ENCODE results near the gene MBD3L1. TPM values are rescaled to one million over a fixed set of nuclear protein-coding genes. Genes with fewer than 3 reads are reported as not detected.

MBD3L1 gene
- total and polyA plus RNA-seq, 9 of the 15 experiments (the other 6 are each of a cell fraction or from before 2014, with no cell fraction given): not detected

DNA sequence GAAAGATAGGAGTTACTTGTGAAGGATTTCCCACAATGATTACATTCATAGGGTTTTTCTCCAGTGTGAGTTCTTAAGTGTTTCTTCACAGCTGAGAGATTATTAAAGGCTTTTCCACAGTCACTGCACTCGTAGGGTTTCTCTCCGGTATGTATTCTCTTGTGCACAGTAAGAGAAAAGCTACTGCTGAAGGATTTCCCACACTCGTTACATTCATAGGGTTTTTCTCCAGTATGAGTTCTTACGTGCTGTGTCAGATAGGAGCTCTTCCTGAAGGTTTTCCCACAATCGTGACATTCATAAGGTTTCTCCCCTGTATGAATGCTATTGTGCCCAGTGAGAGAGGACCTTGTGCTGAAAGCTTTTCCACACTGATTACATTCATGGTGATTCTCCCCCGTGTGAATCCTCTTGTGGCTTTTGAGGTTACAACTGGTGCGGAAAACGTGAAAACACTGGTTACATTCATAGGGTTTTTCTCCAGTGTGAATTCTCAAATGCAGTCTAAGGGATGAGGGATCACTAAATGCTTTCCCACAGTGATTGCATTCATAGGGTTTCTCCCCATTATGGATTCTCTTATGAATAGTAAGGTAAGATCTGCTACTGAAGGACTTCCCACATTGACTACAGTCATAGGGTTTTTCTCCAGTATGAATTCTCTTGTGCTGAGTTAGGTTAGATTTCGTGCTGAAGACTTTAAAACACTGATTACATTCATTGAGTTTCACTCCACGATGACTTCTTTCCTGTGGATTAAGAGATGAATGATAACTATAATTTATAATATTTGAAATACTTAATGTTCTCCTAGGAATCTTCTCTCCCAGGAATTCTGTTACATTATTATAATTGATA, 20.6 kb upstream of the MBD3L1 start (continued):
- no peak for TF ChIP-seq ZC3H11A (IDR thresholded peaks at IDR 0.05; ENCODE audit: low read depth, low read length)
- no peak for TF ChIP-seq NCOR1 (IDR thresholded peaks at IDR 0.05)
- TF ChIP-seq GATA2 (CRISPR knock-in tag; IDR thresholded peaks at IDR 0.05): no peak
- TF ChIP-seq KLF10 (CRISPR knock-in tag; IDR thresholded peaks at IDR 0.05): no peak
- no peak for TF ChIP-seq CREB3 (tag; conservative IDR thresholded peaks at IDR 0.05; ENCODE audit: low read depth)
- TF ChIP-seq COPS2 (conservative IDR thresholded peaks at IDR 0.05): no peak
- no peak for TF ChIP-seq SFPQ (IDR thresholded peaks at IDR 0.05; ENCODE audit: low read depth, low read length)
- TF ChIP-seq ZNF707 (CRISPR knock-in tag; conservative IDR thresholded peaks at IDR 0.05): no peak
- peak; percentile 67; the same call in 1 of the 2 replicates for TF ChIP-seq ZNF280B (CRISPR knock-in tag; IDR thresholded peaks at IDR 0.05)
- TF ChIP-seq, protein P1, sequence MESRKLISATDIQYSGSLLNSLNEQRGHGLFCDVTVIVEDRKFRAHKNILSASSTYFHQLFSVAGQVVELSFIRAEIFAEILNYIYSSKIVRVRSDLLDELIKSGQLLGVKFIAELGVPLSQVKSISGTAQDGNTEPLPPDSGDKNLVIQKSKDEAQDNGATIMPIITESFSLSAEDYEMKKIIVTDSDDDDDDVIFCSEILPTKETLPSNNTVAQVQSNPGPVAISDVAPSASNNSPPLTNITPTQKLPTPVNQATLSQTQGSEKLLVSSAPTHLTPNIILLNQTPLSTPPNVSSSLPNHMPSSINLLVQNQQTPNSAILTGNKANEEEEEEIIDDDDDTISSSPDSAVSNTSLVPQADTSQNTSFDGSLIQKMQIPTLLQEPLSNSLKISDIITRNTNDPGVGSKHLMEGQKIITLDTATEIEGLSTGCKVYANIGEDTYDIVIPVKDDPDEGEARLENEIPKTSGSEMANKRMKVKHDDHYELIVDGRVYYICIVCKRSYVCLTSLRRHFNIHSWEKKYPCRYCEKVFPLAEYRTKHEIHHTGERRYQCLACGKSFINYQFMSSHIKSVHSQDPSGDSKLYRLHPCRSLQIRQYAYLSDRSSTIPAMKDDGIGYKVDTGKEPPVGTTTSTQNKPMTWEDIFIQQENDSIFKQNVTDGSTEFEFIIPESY (CRISPR knock-in tag; IDR thresholded peaks at IDR 0.05): no peak
- no peak for TF ChIP-seq ZNF3 (CRISPR knock-in tag; IDR thresholded peaks at IDR 0.05)
- TF ChIP-seq NFRKB (IDR thresholded peaks at IDR 0.05; ENCODE audit: low read depth): 0 out of 2 replicates have a peak, but pooled peaks have one; percentile 35
- 0 out of 2 replicates have a peak, but pooled peaks have one; percentile 59 for TF ChIP-seq ZNF445 (CRISPR knock-in tag; IDR thresholded peaks at IDR 0.05; ENCODE audit: low read depth)
- no peak for TF ChIP-seq ZNF583 (CRISPR knock-in tag; IDR thresholded peaks at IDR 0.05)
- TF ChIP-seq STAT5B (CRISPR knock-in tag; IDR thresholded peaks at IDR 0.05): no peak
- no peak for TF ChIP-seq KAT7 (CRISPR knock-in tag; IDR thresholded peaks at IDR 0.05; ENCODE audit: borderline replicate concordance)
- no peak for TF ChIP-seq TGIF2 (CRISPR knock-in tag; IDR thresholded peaks at IDR 0.05)
- TF ChIP-seq, protein P2, sequence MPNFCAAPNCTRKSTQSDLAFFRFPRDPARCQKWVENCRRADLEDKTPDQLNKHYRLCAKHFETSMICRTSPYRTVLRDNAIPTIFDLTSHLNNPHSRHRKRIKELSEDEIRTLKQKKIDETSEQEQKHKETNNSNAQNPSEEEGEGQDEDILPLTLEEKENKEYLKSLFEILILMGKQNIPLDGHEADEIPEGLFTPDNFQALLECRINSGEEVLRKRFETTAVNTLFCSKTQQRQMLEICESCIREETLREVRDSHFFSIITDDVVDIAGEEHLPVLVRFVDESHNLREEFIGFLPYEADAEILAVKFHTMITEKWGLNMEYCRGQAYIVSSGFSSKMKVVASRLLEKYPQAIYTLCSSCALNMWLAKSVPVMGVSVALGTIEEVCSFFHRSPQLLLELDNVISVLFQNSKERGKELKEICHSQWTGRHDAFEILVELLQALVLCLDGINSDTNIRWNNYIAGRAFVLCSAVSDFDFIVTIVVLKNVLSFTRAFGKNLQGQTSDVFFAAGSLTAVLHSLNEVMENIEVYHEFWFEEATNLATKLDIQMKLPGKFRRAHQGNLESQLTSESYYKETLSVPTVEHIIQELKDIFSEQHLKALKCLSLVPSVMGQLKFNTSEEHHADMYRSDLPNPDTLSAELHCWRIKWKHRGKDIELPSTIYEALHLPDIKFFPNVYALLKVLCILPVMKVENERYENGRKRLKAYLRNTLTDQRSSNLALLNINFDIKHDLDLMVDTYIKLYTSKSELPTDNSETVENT (CRISPR knock-in tag; IDR thresholded peaks at IDR 0.05): no peak
